Activated CD8-positive, alpha-beta memory T cell treated with anti-CD3 and anti-CD28 coated beads, Interleukin-2, amount 50 U/mL, for 1 hour (primary cell): ENCODE results near the gene SYPL1.

ENCODE experiments used
- DNase-seq: peaks from one replicate; pipeline ENCODE4 v3.0.0-alpha.2; 2020; ENCODE audit errors: extremely low read depth

SYPL1 gene

DNA sequence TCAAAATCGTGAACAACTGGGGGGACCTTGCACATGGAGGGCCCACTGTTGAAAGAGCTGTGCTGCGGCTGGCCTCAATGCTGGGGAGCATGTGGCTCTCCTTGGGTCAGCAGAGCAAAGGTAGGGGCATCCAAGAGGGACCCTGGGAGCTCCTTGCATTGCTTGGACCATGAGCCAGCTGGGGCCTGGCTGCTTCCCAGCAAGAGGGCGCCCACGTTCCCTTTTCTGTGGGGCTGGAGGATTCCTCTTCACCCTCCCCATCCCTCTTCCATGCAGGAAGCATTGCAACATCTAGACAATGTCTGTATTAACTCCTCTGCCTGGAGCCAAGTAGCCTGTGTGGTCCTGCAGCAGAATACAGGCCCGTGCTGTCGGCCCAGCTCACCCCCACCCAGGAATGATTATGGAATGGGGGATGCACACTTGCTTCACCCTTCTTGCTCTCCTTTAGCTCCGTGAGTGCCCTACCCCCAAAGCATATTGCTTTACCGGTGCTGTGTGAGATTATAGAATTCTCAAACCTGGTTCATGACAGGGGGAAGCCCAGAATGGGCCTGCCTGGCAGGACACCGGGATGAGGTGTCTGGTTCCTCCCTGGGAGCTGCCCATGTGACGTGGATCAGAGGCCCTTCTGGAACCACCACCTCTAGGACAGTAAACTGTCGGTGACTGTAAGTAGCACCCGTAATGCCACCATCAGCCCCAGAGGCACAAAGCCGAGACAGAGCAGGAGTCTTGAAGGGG is 61.9 kb downstream of the SYPL1 start:
- DNase-seq: no peak

DNA sequence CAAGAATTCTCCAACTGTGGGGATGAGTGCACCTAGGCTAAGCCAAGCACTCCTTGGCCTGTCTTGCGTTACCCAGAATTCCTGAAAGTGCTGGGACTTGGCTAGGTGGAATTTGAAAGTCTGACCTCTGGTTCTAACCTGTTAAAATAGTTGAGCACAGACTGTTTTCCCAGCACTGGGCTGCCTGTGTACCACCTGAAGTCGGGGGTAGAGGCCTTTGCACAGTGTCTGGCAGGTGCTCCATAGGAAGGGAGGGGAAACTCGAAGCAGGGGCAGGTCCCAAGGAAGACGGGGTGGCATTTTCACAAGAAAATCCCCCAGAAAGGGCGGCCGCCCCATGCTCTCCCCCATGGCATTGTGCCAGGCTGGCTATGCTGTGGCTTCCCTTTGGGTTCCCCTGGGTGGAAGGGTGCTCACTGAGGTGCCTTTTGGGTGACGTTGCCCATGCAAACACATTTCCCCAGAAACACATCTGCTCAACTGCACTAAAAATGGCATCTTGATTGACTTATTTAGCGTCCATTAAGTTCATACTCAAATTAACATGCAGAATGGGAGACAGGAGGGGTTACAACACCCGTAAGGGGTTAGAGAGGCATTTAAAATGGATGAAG is 62.9 kb downstream of the SYPL1 start:
- no peak for DNase-seq

DNA sequence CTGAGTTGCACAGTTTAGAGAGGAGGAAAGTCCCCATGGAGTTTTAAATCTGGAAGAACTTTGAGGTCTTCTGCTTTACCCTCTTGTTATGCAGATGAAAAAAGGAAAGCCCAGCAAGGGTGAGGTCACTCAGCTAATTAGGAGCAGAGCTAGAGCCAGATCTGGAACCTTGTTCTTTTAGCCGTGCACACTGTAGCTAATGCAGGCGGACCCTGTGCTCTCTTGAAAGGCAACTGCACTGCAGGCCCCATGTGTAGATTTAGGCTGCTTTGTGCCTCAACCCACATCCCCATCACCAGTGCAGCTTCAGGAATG is 63.4 kb downstream of the SYPL1 start:
- DNase-seq: no peak

DNA sequence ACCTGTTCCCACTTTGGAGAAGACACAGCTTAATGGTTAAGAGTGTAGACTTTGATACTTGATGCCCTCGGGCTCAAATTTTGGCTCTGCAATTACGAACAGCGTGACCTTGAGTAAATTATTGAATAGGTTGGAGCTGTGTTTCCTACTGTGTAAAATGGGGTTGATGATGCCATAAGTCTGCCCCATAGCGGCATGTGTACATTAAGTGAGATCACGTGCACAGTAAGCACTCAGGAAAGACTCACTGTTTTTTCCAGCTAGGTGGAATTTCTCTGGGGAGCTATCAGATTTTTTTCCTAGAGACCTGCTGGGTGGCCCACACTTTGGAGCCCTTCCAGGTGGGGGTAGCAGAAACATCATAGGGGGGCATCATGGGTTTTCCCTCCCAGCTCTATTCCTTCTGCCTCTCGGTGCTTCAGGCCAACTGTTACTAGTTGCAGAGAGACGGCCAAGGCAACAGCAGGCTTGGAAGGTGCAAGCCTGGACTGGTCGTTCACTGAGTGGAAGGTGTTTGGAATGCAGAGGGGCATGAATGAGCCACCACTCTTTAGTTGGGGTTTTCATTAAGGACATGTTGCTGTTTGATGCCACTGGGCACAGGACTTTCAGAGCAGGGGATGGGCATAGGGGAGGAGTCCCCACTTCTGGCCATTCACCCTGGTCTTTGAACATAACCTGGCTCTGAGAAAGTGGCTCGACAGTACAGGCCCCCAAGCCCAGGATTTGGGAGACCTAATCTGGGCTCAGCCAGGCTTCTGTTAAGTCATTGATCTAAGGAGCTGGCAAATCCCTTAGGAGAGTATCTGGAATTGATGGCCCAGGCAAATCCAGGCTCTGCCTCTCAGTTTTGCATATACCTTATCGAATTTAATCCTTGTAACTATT is 64.0 kb downstream of the SYPL1 start:
- DNase-seq: no peak

DNA sequence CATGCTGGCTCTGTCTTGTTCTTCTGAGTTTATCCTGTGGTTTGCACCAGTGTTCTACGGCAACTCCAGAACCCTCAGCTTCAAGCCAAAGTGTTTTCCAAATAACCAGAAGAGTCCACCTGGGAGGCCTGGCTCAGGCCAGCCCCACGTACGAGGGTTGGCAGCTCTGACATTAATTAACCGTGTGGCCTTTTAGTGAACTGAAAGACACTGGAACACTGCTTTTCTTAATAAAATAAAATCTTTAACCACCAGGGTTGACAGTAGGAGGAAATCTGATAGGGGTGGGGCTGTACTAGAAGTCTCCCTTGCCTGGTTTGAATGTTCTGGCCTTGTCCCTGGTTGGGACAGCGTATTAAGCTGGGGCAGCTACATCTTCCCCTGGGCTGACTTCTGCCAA is 64.9 kb downstream of the SYPL1 start:
- DNase-seq: no peak

DNA sequence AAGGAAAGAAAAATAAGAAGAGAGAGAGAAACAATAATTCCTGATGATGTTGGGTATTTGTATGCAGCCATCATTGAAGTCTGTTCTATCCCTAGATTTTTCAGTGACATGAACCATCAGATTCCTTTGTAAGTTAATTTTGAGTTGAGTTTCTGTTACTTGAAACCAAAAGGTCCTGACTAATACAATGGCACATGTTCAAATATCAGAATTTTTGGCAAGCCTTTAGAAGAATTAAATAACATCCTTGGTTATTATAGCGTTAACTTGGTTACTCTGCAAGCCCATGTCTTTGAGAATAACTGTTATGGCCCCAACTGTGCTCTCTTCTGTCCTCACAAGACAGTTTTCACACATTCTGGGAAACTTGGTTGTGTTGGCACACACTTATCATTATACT is 66.5 kb downstream of the SYPL1 start:
- no peak for DNase-seq

DNA sequence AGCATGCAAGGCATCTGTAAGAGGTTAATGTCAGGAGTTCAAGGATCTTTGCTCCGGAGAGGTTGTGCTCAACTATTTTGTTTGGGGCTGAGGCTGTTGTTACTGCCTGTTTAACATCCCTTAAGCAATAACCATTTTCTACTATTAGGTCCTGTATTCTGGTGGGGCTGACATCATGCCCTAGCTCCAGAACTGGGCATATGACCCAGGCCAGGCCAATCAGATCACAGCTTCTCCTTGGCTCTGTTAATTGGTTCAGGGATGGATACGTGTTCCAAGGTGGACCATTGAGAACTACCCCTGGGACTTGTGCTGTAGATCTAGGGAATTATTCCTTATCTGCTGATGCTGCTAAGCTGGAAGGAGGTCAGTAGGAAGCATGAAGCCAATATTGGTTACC is 67.0 kb downstream of the SYPL1 start:
- no peak for DNase-seq

DNA sequence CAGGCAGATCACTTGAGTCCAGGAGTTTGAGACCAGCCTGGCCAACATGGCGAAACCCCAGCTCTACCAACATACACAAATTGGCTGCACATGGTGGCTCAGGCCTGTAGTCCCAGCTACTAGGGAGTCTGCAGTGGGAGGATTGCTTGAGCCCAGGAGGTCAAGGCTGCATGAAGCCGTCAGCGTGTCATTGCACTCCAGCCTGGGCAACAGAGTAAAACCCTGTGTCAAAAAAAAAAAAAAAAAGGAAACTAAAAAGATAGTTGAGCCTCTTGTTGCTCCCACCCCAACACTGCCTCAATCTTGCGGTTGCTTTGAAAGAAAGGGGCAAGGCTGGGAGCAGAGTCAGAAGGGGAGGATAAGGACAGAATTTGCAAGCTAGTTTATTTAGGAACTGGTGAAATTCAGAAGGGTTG is 69.9 kb downstream of the SYPL1 start:
- no peak for DNase-seq

DNA sequence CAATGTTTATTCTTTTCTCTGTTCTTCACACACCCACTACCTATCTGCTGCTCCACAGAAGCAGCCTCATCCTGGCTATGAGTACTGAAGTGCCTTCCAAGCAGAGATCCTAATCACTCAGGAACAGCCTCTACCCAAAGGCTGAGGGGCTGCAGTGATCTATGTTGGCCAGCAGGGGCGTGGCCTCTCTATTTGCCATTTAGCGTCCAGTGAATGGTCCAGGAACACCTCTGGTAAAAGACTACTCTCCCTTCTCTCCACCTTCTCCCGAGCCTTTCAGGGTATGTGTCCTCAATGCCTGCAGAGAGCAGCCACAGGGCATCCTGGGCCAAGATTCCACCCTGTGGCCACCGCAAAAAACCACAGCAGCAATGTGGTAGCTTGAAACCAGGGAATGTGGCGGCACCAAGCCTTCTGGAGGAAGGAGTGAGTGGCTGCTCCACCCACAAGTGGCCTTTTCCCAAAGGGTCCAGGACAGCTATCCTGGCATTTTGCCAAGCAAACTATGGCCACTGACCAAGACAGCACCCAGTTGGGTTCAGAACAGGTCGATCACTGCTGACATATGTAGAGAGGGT is 70.9 kb downstream of the SYPL1 start:
- DNase-seq: no peak
